ENCODE results near the gene SYNGR1.

SYNGR1 gene

DNA sequence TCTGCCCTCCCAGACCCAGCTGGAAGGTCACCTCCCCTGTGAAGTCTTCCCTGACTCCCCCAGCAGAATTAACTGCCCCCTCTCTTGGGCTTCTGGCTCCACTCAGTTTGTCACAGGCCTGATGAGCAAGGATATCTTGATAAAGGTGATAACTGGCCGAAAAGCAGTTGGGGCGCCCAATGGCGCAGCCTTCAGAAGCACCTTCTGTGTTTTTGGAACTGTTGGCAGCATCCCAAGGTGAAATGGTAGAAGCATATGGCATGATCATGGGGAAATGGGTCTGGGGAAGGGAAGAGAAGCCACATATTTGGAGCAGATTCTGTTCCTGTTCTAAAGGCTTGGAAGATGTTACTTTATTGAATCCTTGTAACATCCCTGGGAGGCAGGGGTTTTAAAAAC, 47.0 kb downstream of the SYNGR1 start:
- 96% methylated on average over 3 of the region's 3 CpGs for WGBS
- peaks cover 17% of the 10 kb centered on the region for H3K79me1 ChIP-seq (replicated peaks; ENCODE audit: low read length, poor library complexity, severe bottlenecking)

DNA sequence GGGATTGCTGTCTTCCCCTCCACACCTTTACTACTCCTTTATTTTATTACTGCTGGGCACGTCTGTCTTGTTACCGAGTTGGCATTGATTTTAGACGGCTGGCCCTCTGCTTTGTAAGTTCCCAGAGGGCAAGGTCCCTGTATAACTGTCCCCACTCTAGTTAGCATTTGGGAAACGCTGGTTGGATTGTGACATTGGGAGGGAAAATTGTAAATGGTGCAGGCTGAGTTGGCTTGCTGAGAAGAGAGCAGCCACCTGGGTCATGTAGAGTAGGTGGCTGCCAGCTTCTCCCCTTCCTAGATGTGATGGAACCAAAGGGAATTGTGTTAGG, 51.5 kb downstream of the SYNGR1 start:
- no peak overlapping the region for H4K91ac ChIP-seq (ENCODE audit: low read length)
- H2BK5ac ChIP-seq (ENCODE audit: low read depth, low read length, poor library complexity, severe bottlenecking), result no peak overlapping the region
- no peak overlapping the region for H3K14ac ChIP-seq (ENCODE audit: low read length in 2 of 2)
- H3K4me2 ChIP-seq (ENCODE audit: low read length, poor library complexity, severe bottlenecking), result no peak overlapping the region
- H3K79me1 ChIP-seq (replicated peaks; ENCODE audit: low read length, poor library complexity, severe bottlenecking), result peaks cover 39% of the 10 kb centered on the region
- DNase-seq, result no peak
- 96% methylated on average over 4 of the region's 4 CpGs for WGBS
- H4K8ac ChIP-seq (ENCODE audit: low read length), result peak overlapping the region; percentile 16
- peaks cover 10% of the 10 kb centered on the region for H3K4me1 ChIP-seq (ENCODE audit: control insufficient read depth, insufficient read depth, low read depth, low read length)
- H3K9ac ChIP-seq (ENCODE audit: low read length), result no peak overlapping the region
- no peaks in the 10 kb centered on the region for H3K27me3 ChIP-seq (ENCODE audit: control insufficient read depth in 1 of 2, insufficient read depth in 1 of 2, low read length in 2 of 2)
- no peak overlapping the region for H2AK5ac ChIP-seq (ENCODE audit: low read length, severe bottlenecking)
- H2BK15ac ChIP-seq (ENCODE audit: low read depth, poor library complexity, severe bottlenecking), result no peak overlapping the region
- no peak overlapping the region for H3K23ac ChIP-seq (ENCODE audit: low read length in 2 of 2)
- no peaks in the 10 kb centered on the region for H3K9me3 ChIP-seq (ENCODE audit: control insufficient read depth, low read length)
- no peak overlapping the region for H2AFZ ChIP-seq (ENCODE audit: low read depth, low read length)
- H2BK12ac ChIP-seq (ENCODE audit: low read length in 2 of 2), result no peak overlapping the region
- peaks cover 4 to 8% of the 10 kb centered on the region in 2 experiments for H3K36me3 ChIP-seq (ENCODE audit: control insufficient read depth in 1 of 2, insufficient read depth in 2 of 2, low read depth in 1 of 2, low read length in 2 of 2)
- H2BK120ac ChIP-seq (ENCODE audit: low read depth, low read length), result no peak overlapping the region
- peak overlapping the region in 1 of 2 experiments; percentile 99 for H3K4me3 ChIP-seq (ENCODE audit: insufficient read depth in 1 of 2, low read depth in 1 of 2, low read length in 2 of 2)
- H3K27ac ChIP-seq (ENCODE audit: low read length, poor library complexity, severe bottlenecking), result no peak overlapping the region
- H3K18ac ChIP-seq (ENCODE audit: low read depth in 1 of 2, low read length in 2 of 2), result no peak overlapping the region
- H3K4ac ChIP-seq (ENCODE audit: low read depth in 1 of 2, low read length in 2 of 2), result no peak overlapping the region

More for the DNA sequence above, 47.0 kb downstream of the SYNGR1 start:
- H3K23ac ChIP-seq (ENCODE audit: low read length in 2 of 2), result no peak overlapping the region
- no peak overlapping the region for H2BK5ac ChIP-seq (ENCODE audit: low read depth, low read length, poor library complexity, severe bottlenecking)
- peaks cover 8% of the 10 kb centered on the region for H3K4me1 ChIP-seq (ENCODE audit: control insufficient read depth, insufficient read depth, low read depth, low read length)
- no peak overlapping the region for H3K14ac ChIP-seq (ENCODE audit: low read length in 2 of 2)
- H3K18ac ChIP-seq (ENCODE audit: low read depth in 1 of 2, low read length in 2 of 2), result no peak overlapping the region
- no peak overlapping the region for H3K4me2 ChIP-seq (ENCODE audit: low read length, poor library complexity, severe bottlenecking)
- no peak for DNase-seq
- H4K91ac ChIP-seq (ENCODE audit: low read length), result no peak overlapping the region
- H3K36me3 ChIP-seq (ENCODE audit: control insufficient read depth in 1 of 2, insufficient read depth in 2 of 2, low read depth in 1 of 2, low read length in 2 of 2), result peaks cover 0 to 4% of the 10 kb centered on the region in 2 experiments
- H2BK15ac ChIP-seq (ENCODE audit: low read depth, poor library complexity, severe bottlenecking), result no peak overlapping the region
- H3K4ac ChIP-seq (ENCODE audit: low read depth in 1 of 2, low read length in 2 of 2), result no peak overlapping the region
- H3K4me3 ChIP-seq (ENCODE audit: insufficient read depth in 1 of 2, low read depth in 1 of 2, low read length in 2 of 2), result no peak overlapping the region
- H2AFZ ChIP-seq (ENCODE audit: low read depth, low read length), result no peak overlapping the region
- no peak overlapping the region for H3K27ac ChIP-seq (ENCODE audit: low read length, poor library complexity, severe bottlenecking)
- no peaks in the 10 kb centered on the region for H3K9me3 ChIP-seq (ENCODE audit: control insufficient read depth, low read length)
- peak overlapping the region; percentile 46 for H2AK5ac ChIP-seq (ENCODE audit: low read length, severe bottlenecking)
- H3K27me3 ChIP-seq (ENCODE audit: control insufficient read depth in 1 of 2, insufficient read depth in 1 of 2, low read length in 2 of 2), result no peaks in the 10 kb centered on the region
- peak overlapping the region; percentile 34 for H2BK120ac ChIP-seq (ENCODE audit: low read depth, low read length)
- H2BK12ac ChIP-seq (ENCODE audit: low read length in 2 of 2), result no peak overlapping the region
- no peak overlapping the region for H3K9ac ChIP-seq (ENCODE audit: low read length)
- H4K8ac ChIP-seq (ENCODE audit: low read length), result peak overlapping the region; percentile 17

DNA sequence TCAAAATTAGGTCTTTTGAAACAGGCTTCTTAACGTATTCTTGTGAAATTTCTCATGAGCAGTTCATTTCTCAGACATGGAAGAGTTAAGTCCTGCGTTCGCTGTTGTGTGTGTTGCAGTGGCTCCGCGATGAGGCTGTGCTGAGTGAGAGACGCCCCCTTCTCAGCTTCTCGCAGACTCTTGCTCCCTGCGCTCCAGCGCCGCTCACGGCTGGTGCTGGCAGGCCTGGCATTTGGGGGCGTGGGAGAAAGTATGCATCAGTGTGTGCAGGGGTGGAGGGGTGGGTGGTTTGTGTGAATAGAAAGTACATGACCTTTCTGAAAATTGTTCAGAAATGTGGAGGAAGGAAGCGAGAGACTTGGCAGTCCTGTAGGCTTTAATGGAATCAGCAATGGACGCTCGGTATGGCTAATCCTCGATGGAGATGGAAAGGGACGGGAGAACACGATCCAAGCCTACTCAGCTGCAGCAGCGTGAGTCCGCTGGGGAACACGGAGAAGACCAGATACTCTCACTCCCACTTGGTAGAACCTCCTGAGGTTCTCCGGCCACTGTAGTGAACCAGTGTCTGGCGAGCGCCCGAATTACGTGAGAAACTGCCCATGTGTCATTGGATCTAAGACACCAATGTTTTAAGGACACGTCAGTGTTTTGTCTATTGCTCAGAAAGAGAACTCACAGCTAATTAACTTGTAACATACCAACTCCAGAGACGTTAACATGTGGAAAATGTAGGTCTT, 55.7 kb downstream of the SYNGR1 start:
- Histone ChIP-seq H3K23ac (ENCODE audit: low read length in 2 of 2) (no peak overlapping the region), H3K9ac (ENCODE audit: low read length) (peak overlapping the region; percentile 82), H2BK12ac (ENCODE audit: low read length in 2 of 2) (no peak overlapping the region), H3K36me3 (ENCODE audit: control insufficient read depth in 1 of 2, insufficient read depth in 2 of 2, low read depth in 1 of 2, low read length in 2 of 2) (peaks cover 8% of the 10 kb centered on the region in 2 experiments), H4K8ac (ENCODE audit: low read length) (no peak overlapping the region), H3K4me2 (ENCODE audit: low read length, poor library complexity, severe bottlenecking) (no peak overlapping the region), H3K4me1 (ENCODE audit: control insufficient read depth, insufficient read depth, low read depth, low read length) (peaks cover 6% of the 10 kb centered on the region), H3K27ac (ENCODE audit: low read length, poor library complexity, severe bottlenecking) (no peak overlapping the region), H2AK5ac (ENCODE audit: low read length, severe bottlenecking) (no peak overlapping the region), H2BK15ac (ENCODE audit: low read depth, poor library complexity, severe bottlenecking) (no peak overlapping the region), H2AFZ (ENCODE audit: low read depth, low read length) (no peak overlapping the region), H3K4me3 (ENCODE audit: insufficient read depth in 1 of 2, low read depth in 1 of 2, low read length in 2 of 2) (peak overlapping the region in 1 of 2 experiments; percentile 68), H3K14ac (ENCODE audit: low read length in 2 of 2) (no peak overlapping the region), H3K4ac (ENCODE audit: low read depth in 1 of 2, low read length in 2 of 2) (no peak overlapping the region), H3K27me3 (ENCODE audit: control insufficient read depth in 1 of 2, insufficient read depth in 1 of 2, low read length in 2 of 2) (no peaks in the 10 kb centered on the region), H3K79me1 (replicated peaks; ENCODE audit: low read length, poor library complexity, severe bottlenecking) (peaks cover 48% of the 10 kb centered on the region), H3K18ac (ENCODE audit: low read depth in 1 of 2, low read length in 2 of 2) (no peak overlapping the region), H4K91ac (ENCODE audit: low read length) (no peak overlapping the region), H2BK5ac (ENCODE audit: low read depth, low read length, poor library complexity, severe bottlenecking) (no peak overlapping the region), H2BK120ac (ENCODE audit: low read depth, low read length) (no peak overlapping the region), H3K9me3 (ENCODE audit: control insufficient read depth, low read length) (no peaks in the 10 kb centered on the region)
- 88% methylated on average over 26 of the region's 28 CpGs for WGBS
- no peak for DNase-seq

GRCh38 chr22:39408173-39408572, 58.4 kb downstream of the SYNGR1 start:
- Histone ChIP-seq H3K23ac (ENCODE audit: low read length in 2 of 2) (no peak overlapping the region), H3K4ac (ENCODE audit: low read depth in 1 of 2, low read length in 2 of 2) (no peak overlapping the region), H3K14ac (ENCODE audit: low read length in 2 of 2) (no peak overlapping the region), H3K18ac (ENCODE audit: low read depth in 1 of 2, low read length in 2 of 2) (no peak overlapping the region), H3K9ac (ENCODE audit: low read length) (peak overlapping the region; percentile 38), H2AK5ac (ENCODE audit: low read length, severe bottlenecking) (no peak overlapping the region), H3K27ac (ENCODE audit: low read length, poor library complexity, severe bottlenecking) (no peak overlapping the region), H2BK15ac (ENCODE audit: low read depth, poor library complexity, severe bottlenecking) (no peak overlapping the region), H3K4me2 (ENCODE audit: low read length, poor library complexity, severe bottlenecking) (no peak overlapping the region), H3K36me3 (ENCODE audit: control insufficient read depth in 1 of 2, insufficient read depth in 2 of 2, low read depth in 1 of 2, low read length in 2 of 2) (peaks cover 2 to 4% of the 10 kb centered on the region in 2 experiments), H3K27me3 (ENCODE audit: control insufficient read depth in 1 of 2, insufficient read depth in 1 of 2, low read length in 2 of 2) (no peaks in the 10 kb centered on the region), H3K4me3 (ENCODE audit: insufficient read depth in 1 of 2, low read depth in 1 of 2, low read length in 2 of 2) (no peak overlapping the region), H3K79me1 (replicated peaks; ENCODE audit: low read length, poor library complexity, severe bottlenecking) (peaks cover 31% of the 10 kb centered on the region), H2BK120ac (ENCODE audit: low read depth, low read length) (no peak overlapping the region), H4K8ac (ENCODE audit: low read length) (no peak overlapping the region), H3K4me1 (ENCODE audit: control insufficient read depth, insufficient read depth, low read depth, low read length) (peaks cover 2% of the 10 kb centered on the region), H2BK12ac (ENCODE audit: low read length in 2 of 2) (no peak overlapping the region), H2BK5ac (ENCODE audit: low read depth, low read length, poor library complexity, severe bottlenecking) (no peak overlapping the region), H3K9me3 (ENCODE audit: control insufficient read depth, low read length) (no peaks in the 10 kb centered on the region), H2AFZ (ENCODE audit: low read depth, low read length) (no peak overlapping the region), H4K91ac (ENCODE audit: low read length) (no peak overlapping the region)
- WGBS, result 97% methylated on average over 11 of the region's 11 CpGs
- DNase-seq, result no peak
